ENCODE measurements around the gene MRNIP. TPM values are rescaled to one million over a fixed set of nuclear protein-coding genes. Genes with fewer than 3 reads are reported as not detected.

The MRNIP gene
- total RNA-seq, 1 experiment from 2014 or later = 31.1 TPM

DNA sequence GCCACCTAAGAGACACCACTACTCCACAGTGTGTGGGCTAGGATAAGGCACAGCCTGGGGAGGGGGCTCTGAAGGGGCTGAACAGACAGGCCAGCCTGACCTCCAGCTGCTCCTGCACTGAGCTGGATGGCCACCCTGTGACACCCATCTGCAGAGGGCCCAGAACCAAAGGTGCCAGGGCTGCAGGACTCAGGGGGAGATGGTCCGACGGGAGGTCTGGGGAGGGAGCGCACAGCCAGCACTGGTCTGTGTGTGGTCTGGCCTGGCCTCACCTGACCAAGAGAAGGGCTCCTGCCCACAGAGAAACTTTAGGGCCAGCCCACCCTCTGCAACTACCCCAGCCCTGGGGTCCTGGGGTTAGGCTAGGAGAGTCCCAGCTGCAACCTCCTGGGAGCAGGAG lies 64.0 kb downstream of the MRNIP start:
- Mint-ChIP-seq H3K4me1 (peaks cover 17 to 18% of the 10 kb centered on the region in 2 experiments), H3K27me3 (ENCODE audit: low read depth) (peaks cover 7% of the 10 kb centered on the region), H3K9me3 (no peaks in the 10 kb centered on the region), H3K36me3 (ENCODE audit: insufficient read depth in 1 of 3, low read depth in 3 of 3) (peaks cover 13 to 26% (median 24%) of the 10 kb centered on the region in 3 experiments; a peak in 6 of 7 replicates), H3K4me3 (peak overlapping the region; percentile 77 to 83), H3K27ac (no peak overlapping the region)
- Histone ChIP-seq H3T11ph (ENCODE audit: low read length) (no peak overlapping the region), H2BK15ac (ENCODE audit: low read depth, low read length) (no peak overlapping the region), H3K9ac (ENCODE audit: extremely low read depth, insufficient read length, low read length) (no peak overlapping the region), H3K18ac (ENCODE audit: insufficient read length, low read depth, low read length) (no peak overlapping the region), H3K4me1 (ENCODE audit: insufficient read depth, low read length) (no peaks in the 10 kb centered on the region), H4K91ac (ENCODE audit: insufficient read length, low read depth, low read length) (no peak overlapping the region), H2BK5ac (ENCODE audit: insufficient read length, low read length) (no peak overlapping the region), H3K9me3 (ENCODE audit: control insufficient read depth, low read depth, low read length) (no peaks in the 10 kb centered on the region), H2BK20ac (ENCODE audit: low read depth, low read length, poor library complexity, severe bottlenecking) (no peak overlapping the region), H4K8ac (replicated peaks; ENCODE audit: insufficient read length, low read depth, low read length) (no peak overlapping the region), H4K20me1 (ENCODE audit: control insufficient read depth, insufficient read depth, insufficient read length) (no peaks in the 10 kb centered on the region), H3K23me2 (ENCODE audit: insufficient read length, low read depth, low read length, poor library complexity, severe bottlenecking) (peaks cover 3% of the 10 kb centered on the region), H2BK120ac (ENCODE audit: low read depth, low read length, poor library complexity, severe bottlenecking) (no peak overlapping the region), H3K14ac (ENCODE audit: insufficient read depth, low read length) (no peak overlapping the region), H2BK12ac (ENCODE audit: insufficient read length, low read depth, low read length) (no peak overlapping the region), H4K5ac (ENCODE audit: insufficient read length, low read depth, low read length) (no peak overlapping the region), H3K79me1 (ENCODE audit: insufficient read depth, low read depth, low read length, poor library complexity, severe bottlenecking) (no peaks in the 10 kb centered on the region), H3K27me3 (ENCODE audit: insufficient read depth, low read length) (no peaks in the 10 kb centered on the region), H3K79me2 (ENCODE audit: insufficient read depth, low read length) (no peaks in the 10 kb centered on the region), H3K27ac (ENCODE audit: insufficient read length, low read depth, low read length) (no peak overlapping the region), H2AK5ac (ENCODE audit: insufficient read length, low read length) (no peak overlapping the region), H3K4ac (ENCODE audit: low read depth, low read length) (no peak overlapping the region), H3K23ac (ENCODE audit: insufficient read length, low read depth, low read length) (no peak overlapping the region), H2AFZ (ENCODE audit: low read length) (no peak overlapping the region), H3K4me2 (ENCODE audit: insufficient read depth, insufficient read length, low read length) (no peak overlapping the region), H3K56ac (ENCODE audit: insufficient read length, low read depth, low read length) (no peak overlapping the region)
- TF ChIP-seq, protein P1, sequence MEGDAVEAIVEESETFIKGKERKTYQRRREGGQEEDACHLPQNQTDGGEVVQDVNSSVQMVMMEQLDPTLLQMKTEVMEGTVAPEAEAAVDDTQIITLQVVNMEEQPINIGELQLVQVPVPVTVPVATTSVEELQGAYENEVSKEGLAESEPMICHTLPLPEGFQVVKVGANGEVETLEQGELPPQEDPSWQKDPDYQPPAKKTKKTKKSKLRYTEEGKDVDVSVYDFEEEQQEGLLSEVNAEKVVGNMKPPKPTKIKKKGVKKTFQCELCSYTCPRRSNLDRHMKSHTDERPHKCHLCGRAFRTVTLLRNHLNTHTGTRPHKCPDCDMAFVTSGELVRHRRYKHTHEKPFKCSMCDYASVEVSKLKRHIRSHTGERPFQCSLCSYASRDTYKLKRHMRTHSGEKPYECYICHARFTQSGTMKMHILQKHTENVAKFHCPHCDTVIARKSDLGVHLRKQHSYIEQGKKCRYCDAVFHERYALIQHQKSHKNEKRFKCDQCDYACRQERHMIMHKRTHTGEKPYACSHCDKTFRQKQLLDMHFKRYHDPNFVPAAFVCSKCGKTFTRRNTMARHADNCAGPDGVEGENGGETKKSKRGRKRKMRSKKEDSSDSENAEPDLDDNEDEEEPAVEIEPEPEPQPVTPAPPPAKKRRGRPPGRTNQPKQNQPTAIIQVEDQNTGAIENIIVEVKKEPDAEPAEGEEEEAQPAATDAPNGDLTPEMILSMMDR (conservative IDR thresholded peaks at IDR 0.05) = no peak
- no peak for DNase-seq
- WGBS (ENCODE audit: extremely low coverage, insufficient read length, low lambda C conversion rate) = no CpG with 5 or more reads among the region's 3 CpGs

All from H9 (cell line).